Adrenal gland (tissue), 12 donors: Measurements from ENCODE around the gene MARCHF3. TPM values are rescaled to one million over a fixed set of nuclear protein-coding genes. Genes with fewer than 3 reads are reported as not detected.

ENCODE experiments used
- DNase-seq, 7 donors: peaks; one replicate each; pipeline ENCODE4 v3.0.0-alpha.2; 2019 to 2020
- H3K27ac ChIP-seq, 5 donors: fragments of 200-600 bp; sonication (generic) in 4 of 5; 1 replicate in 3 of 5; 2 replicates in 2 of 5; pipeline versions ENCODE4 v1.5.1 to v1.8.0; 2016 to 2020; ENCODE audit warnings: mild to moderate bottlenecking in 1 of 5
- H3K27me3 ChIP-seq: fragments of 200-600 bp; 2 replicates; pipeline ENCODE4 v1.8.0; 2021
- H3K36me3 ChIP-seq, 2 donors: fragments of 200-600 bp; replicated peaks in 1 of 2; 1 replicate in 1 of 2; 2 replicates in 1 of 2; pipeline versions ENCODE4 v1.5.1 to v1.8.0; 2018 to 2022
- H3K4me1 ChIP-seq, 2 donors: fragments of 200-600 bp; replicated peaks in 1 of 2; 1 replicate in 1 of 2; 2 replicates in 1 of 2; pipeline versions ENCODE4 v1.5.1 to v1.8.0; 2018 to 2021
- H3K4me3 ChIP-seq, 4 donors: fragments of 200-600 bp; sonication (generic) in 3 of 4; one replicate each; pipeline ENCODE4 v1.5.1; 2016 to 2018
- H3K9me3 ChIP-seq, 3 donors: fragments of 200-600 bp; sonication (generic) in 1 of 3; replicated peaks in 1 of 3; 1 replicate in 2 of 3; 2 replicates in 1 of 3; pipeline versions ENCODE4 v1.5.1 to v1.8.0; 2016 to 2021
- POLR2A ChIP-seq, 2 donors: fragments of 450-650 bp; IDR thresholded peaks; one replicate each; pipeline ENCODE4 v1.6.1; 2017; ENCODE audit warnings: antibody characterized with exemption in 2 of 2, mild to moderate bottlenecking in 2 of 2, moderate library complexity in 1 of 2
- WGBS, 4 donors: extraction: QIAGEN DNeasy Blood & Tissue Kit in 2 of 4; methylation state at CpG; one replicate each; pipeline versions ENCODE4 v1.1.5 to v1.1.7; 2013 to 2017; 5-methylcytosine and 5-hydroxymethylcytosine counted together
- intact Hi-C, 2 donors: fragments of 100-400 bp; cut with DNase I; formaldehyde crosslinking; loops; one replicate each; pipeline versions ENCODE4 v1.14.1 to v1.15.0; 2022 to 2023
- polyA plus RNA-seq, 3 donors: library from polyadenylated mRNA; stranded (reverse); fragments of 200-250 nt in 2 of 3; fragments of 350-450 nt in 1 of 3; fragmentation: Illumina TruSeq in 1 of 3; extraction: RNeasy Lipid Tissue Mini Kit (QIAGEN cat#74804) in 1 of 3; gene quantifications; one replicate each; pipeline ENCODE4 v1.2.3, GENCODE V29; 2013 to 2014
- total RNA-seq, 9 donors: library from RNA; depleted of rRNA in 4 of 9; stranded (reverse); fragments of >200 nt in 4 of 9; fragments of 120-200 nt in 1 of 9; fragmentation: NEBNext Ultra II Directional in 1 of 9; extraction: Animal tissue kit (Norgen Biotek cat#: 25700) in 1 of 9; gene quantifications; one replicate each; pipeline versions ENCODE4 v1.1.0 to v1.2.4, GENCODE V29; 2013 to 2023
- TF ChIP-seq, protein P1 (sequence below), 6 experiments: fragments of 450-650 bp in 4 of 6; fragments of 200-600 bp in 2 of 6; sonication (generic) in 1 of 6; IDR thresholded peaks; 1 replicate in 5 of 6; 2 replicates in 1 of 6; pipeline versions ENCODE4 v1.5.1 to v1.8.0; 2016 to 2021; ENCODE audit warnings: antibody characterized with exemption in 6 of 6, mild to moderate bottlenecking in 2 of 6, moderate library complexity in 1 of 6
- donor health status: healthy with polysubstance abuse.
- donor health status: Bipolar disorder and iron deficiency.
- donor health status: DM: yes; HTN: yes; CAD: no.
- donor health status: DM: no; HTN: no; CAD: no.
- donor health status: DM: no; HTN: no; CAD: no.
- donor health status: DM: yes; HTN: yes; CAD: no.

MARCHF3 gene
- total and polyA plus RNA-seq, 12 donors: 3.9 to 48.9 (median 12.2) TPM

DNA sequence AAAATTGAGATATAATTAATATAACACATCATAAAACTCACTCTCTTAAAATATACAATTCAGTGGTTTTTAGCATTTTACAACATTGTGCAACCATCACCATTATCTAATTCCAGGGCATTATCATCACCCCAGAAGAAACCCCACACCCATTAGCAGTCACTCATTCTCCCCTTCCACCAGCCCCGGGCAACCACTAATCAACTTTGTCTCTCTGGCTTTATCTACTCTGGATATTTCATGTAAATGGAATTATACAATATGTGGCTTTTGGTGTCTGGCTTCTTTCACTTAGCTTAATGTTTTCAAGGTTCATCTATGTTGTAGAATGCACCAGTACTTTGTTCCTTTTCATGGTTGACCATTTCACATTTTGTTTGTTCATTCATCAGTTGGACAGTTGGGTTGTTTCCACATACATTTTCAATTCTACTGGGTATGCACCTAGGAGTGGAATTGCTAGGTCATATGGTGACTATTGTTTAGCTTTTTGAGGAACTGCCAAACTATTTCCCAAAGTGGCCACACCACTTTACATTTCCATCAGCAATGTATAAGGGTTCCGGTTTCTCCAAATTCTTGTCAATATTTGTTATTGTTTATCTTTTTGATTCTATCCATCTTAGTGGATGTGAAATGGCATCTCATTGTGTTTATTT is 62.4 kb downstream of the MARCHF3 start:
- Histone ChIP-seq H3K27me3 (no peaks in the 10 kb centered on the region), H3K4me1 (peaks cover 0 to 30% of the 10 kb centered on the region in 2 donors), H3K4me3 (no peak overlapping the region), H3K9me3 (no peaks in the 10 kb centered on the region), H3K36me3 (no peaks in the 10 kb centered on the region), H3K27ac (no peak overlapping the region)
- 89 to 98% (median 97%) methylated on average over 2 of the region's 2 CpGs for WGBS, 4 donors
- no peak for DNase-seq
- intact Hi-C loops: no loop called here
- TF ChIP-seq, protein P1, sequence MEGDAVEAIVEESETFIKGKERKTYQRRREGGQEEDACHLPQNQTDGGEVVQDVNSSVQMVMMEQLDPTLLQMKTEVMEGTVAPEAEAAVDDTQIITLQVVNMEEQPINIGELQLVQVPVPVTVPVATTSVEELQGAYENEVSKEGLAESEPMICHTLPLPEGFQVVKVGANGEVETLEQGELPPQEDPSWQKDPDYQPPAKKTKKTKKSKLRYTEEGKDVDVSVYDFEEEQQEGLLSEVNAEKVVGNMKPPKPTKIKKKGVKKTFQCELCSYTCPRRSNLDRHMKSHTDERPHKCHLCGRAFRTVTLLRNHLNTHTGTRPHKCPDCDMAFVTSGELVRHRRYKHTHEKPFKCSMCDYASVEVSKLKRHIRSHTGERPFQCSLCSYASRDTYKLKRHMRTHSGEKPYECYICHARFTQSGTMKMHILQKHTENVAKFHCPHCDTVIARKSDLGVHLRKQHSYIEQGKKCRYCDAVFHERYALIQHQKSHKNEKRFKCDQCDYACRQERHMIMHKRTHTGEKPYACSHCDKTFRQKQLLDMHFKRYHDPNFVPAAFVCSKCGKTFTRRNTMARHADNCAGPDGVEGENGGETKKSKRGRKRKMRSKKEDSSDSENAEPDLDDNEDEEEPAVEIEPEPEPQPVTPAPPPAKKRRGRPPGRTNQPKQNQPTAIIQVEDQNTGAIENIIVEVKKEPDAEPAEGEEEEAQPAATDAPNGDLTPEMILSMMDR (IDR thresholded peaks at IDR 0.05): no peak

DNA sequence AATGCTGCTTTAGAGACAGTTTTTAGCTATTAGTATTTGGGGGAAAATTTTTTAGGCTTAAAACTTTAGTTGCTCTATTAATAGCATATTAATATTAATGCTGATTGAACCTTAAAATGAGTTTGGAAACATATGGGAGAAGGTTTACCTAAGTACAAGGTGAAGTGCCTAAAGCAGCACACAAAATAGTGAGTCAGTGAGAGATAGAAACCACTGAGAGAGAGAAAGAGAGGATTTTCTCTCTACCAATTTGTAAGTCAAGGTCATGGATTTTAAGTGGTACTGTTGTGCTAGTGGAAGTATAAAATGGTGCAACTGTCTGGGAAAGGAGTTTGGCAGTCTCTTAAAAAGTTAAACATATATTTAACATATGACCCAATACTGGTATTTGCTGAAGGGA is 64.9 kb downstream of the MARCHF3 start:
- peaks cover 0 to 9% of the 10 kb centered on the region in 2 donors for H3K4me1 ChIP-seq
- DNase-seq: no peak
- no peak overlapping the region for H3K27ac ChIP-seq
- no peak overlapping the region for H3K4me3 ChIP-seq
- H3K36me3 ChIP-seq: no peaks in the 10 kb centered on the region
- no peaks in the 10 kb centered on the region for H3K9me3 ChIP-seq
- intact Hi-C loops: no loop called here
- TF ChIP-seq, protein P1 (IDR thresholded peaks at IDR 0.05): no peak
- TF ChIP-seq POLR2A (IDR thresholded peaks at IDR 0.05): no peak
- H3K27me3 ChIP-seq: no peaks in the 10 kb centered on the region

DNA sequence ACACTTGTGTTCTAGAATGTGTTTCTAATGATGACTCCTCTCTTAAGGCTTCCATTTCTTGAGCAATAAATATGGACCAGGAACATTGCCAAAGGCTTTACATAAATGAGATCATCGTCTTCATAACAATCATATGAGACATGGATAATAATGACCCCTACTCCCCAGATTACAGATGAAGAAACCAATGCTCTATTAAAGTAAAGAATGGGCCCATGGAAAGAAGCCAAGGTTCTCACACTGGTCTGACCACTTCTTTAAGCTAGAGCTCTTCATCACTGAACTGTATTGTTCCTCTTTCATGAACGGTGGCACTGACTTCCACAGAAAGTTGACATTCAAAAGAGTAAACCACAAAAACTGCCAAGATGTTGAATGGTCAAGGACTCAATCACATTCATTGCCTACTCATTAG is 65.3 kb downstream of the MARCHF3 start:
- Histone ChIP-seq H3K4me3 (no peak overlapping the region), H3K4me1 (peaks cover 0 to 6% of the 10 kb centered on the region in 2 donors), H3K27ac (no peak overlapping the region), H3K36me3 (no peaks in the 10 kb centered on the region), H3K9me3 (no peaks in the 10 kb centered on the region), H3K27me3 (no peaks in the 10 kb centered on the region)
- WGBS, 4 donors: 25 to 41% (median 34%) methylated on average over 2 of the region's 2 CpGs
- no peak for DNase-seq
- TF ChIP-seq, protein P1 (IDR thresholded peaks at IDR 0.05): no peak
- no peak for TF ChIP-seq POLR2A (IDR thresholded peaks at IDR 0.05)
- intact Hi-C loops: no loop called here

DNA sequence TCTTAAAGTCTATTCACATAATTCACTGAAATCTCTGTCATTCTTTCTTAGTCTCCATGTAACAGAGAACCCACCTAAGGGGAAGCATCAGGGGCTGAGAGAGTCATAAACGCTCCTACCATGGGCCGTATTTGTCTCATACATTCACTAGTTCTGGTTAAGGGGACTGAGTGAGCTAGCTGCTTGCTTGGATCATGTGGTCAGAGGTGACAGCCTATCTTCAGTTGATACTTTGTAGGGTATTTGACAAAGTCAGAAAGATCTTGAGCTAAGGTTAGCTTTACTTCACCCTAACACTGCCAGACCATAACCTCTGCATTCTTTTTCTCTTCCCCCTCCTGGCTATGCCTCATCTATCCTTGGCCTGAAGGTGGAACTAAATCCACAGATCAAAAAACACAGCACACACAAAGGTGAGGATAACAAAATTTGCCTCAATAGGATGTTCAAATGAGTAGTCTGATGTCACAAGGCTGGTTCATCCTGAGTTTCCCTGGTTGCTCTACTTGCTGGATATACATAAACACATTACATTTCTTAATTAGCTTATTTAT is 66.5 kb downstream of the MARCHF3 start:
- Histone ChIP-seq H3K27ac (no peak overlapping the region), H3K9me3 (no peaks in the 10 kb centered on the region), H3K27me3 (no peaks in the 10 kb centered on the region), H3K36me3 (no peaks in the 10 kb centered on the region), H3K4me1 (peaks cover 0 to 5% of the 10 kb centered on the region in 2 donors), H3K4me3 (no peak overlapping the region)
- TF ChIP-seq POLR2A (IDR thresholded peaks at IDR 0.05): no peak
- TF ChIP-seq, protein P1 (IDR thresholded peaks at IDR 0.05): no peak
- intact Hi-C loops: no loop called here
- WGBS, 4 donors: 93 to 100% (median 96%) methylated on average over 2 of the region's 2 CpGs
- DNase-seq: no peak
